LoVo (cell line): ENCODE results near the gene POLR1E.

Experiments
- DNase-seq: peaks from one replicate; pipeline ENCODE4 v3.0.0-alpha.2; 2016; ENCODE audit warnings: low spot score

The POLR1E gene

GRCh38 chr9:37485389-37486255 lies at the start of gene POLR1E:
POLR1E (plus strand) TSS chr9:37485948; CDS start chr9:37486048, 100 bp downstream.
- DNase-seq, result peak; percentile 96

- DNase-seq, result no peak
These were observed 49.2 kb upstream of the POLR1E start for GRCh38 chr9:37436540-37436939.

- DNase-seq, result no peak
These were observed 48.7 kb upstream of the POLR1E start for GRCh38 chr9:37437010-37437409.

GRCh38 chr9:37437621-37438020 lies 48.1 kb upstream of the POLR1E start:
- no peak for DNase-seq

- DNase-seq, result no peak
These were observed 47.4 kb upstream of the POLR1E start for GRCh38 chr9:37438359-37438758.

GRCh38 chr9:37441776-37442370 lies 43.9 kb upstream of the POLR1E start:
- no peak for DNase-seq

- DNase-seq, result no peak
These were observed 43.2 kb upstream of the POLR1E start for GRCh38 chr9:37442556-37442955.

GRCh38 chr9:37443566-37443965 lies 42.2 kb upstream of the POLR1E start:
- no peak for DNase-seq

- DNase-seq, result peak; percentile 22
These were observed 40.9 kb upstream of the POLR1E start for GRCh38 chr9:37444890-37445289.

GRCh38 chr9:37445832-37446231 lies 39.9 kb upstream of the POLR1E start:
- no peak for DNase-seq

GRCh38 chr9:37446401-37446800 lies 39.3 kb upstream of the POLR1E start:
- DNase-seq, result no peak

GRCh38 chr9:37447111-37447510 lies 38.6 kb upstream of the POLR1E start:
- no peak for DNase-seq

GRCh38 chr9:37449862-37450632 lies 35.7 kb upstream of the POLR1E start:
- no peak for DNase-seq

- DNase-seq, result no peak
These were observed 34.1 kb upstream of the POLR1E start for GRCh38 chr9:37451628-37452027.

GRCh38 chr9:37452611-37453010 lies 33.1 kb upstream of the POLR1E start:
- DNase-seq, result no peak

GRCh38 chr9:37453827-37454226 lies 31.9 kb upstream of the POLR1E start:
- peak; percentile 16 for DNase-seq

GRCh38 chr9:37454238-37454637 lies 31.5 kb upstream of the POLR1E start:
- DNase-seq, result no peak

- no peak for DNase-seq
These were observed 29.7 kb upstream of the POLR1E start for GRCh38 chr9:37455884-37456647.

GRCh38 chr9:37456817-37457216 lies 28.9 kb upstream of the POLR1E start:
- DNase-seq, result no peak

- DNase-seq, result no peak
These were observed 21.7 kb upstream of the POLR1E start for GRCh38 chr9:37464006-37464405.

- DNase-seq, result peak; percentile 58
These were observed 21.1 kb upstream of the POLR1E start for GRCh38 chr9:37464426-37465248.
